Pons (tissue), 1 donor: ENCODE data around the gene FABP1.

Experiments
- DNase-seq: peaks from one replicate; pipeline ENCODE4 v3.0.0-alpha.2; 2016; ENCODE audit warnings: low spot score

The FABP1 gene

DNA sequence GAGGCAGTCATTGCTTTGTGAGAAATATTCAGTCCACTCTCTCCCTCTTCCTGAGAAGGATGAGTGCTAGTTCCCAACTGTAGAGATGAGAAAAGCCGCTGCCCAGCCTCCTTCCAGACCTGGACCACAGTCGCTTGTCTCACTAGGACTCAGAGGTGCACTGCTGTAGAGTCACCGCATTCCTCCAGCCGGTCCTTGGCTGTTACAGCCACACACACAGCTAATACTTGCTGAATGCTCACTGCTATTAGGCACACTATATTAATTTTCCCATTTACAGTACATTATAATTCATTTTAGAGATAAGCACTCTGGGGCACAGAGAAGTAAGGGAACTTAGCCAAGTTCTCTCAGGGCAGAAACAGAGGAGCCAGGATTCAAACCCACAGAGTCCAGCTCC is 10.0 kb upstream of the FABP1 start:
- no peak for DNase-seq

DNA sequence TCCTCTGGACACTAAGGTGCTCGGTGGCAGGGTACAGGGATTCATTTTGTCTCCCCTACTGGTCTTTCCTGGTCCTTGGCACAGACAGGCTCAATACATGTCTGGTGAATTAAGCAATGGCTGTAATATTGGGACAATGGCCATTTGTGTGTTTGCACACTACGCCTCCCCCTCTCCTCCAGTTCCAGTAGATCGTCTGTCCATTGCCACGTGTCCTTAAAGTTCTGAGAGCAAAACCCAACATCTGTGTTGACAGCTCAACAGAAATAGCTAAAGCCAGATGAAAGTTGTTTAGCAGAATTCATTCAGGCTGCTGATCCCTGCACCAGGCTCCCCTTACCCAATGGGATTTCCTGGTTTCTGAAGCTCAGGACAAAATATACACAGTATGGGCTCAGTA is 9.0 kb upstream of the FABP1 start:
- peak; percentile 82 for DNase-seq

DNA sequence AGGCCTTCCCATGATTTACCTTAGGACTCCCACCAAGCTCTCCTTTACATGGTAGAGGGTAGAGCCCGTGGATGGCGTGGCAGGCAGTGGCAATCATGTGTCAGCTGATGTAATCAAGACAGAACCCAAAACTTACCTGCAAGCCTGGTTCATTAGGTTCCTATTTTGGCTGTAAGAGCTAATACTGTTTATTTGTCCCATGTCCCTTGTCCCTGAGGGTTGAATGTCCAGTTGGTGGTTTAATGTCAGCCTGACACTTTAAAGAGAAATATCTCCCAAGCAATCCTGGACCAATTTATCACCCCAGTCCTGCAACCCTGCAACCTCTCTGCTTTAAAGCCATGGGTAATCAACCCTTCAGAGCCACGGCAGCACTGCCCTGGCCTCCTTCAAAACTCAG is 6.0 kb upstream of the FABP1 start:
- DNase-seq: no peak

DNA sequence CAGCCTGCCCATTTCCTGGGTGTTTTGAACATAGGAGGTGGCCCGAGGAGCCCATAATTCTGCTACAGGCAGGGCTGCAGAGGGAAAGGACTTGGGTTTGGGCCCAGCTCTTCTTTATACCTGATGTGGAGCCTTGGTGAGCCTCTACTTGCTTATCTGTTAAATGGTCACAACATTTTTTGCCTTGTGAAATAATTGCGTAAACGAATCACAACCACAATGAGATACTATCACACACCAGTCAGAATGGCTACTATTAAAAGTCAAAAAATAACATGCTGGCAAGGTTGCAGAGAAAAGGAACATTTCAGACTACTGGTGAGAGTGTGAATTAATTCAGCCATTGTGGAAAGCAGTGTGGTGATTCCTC is 4.1 kb upstream of the FABP1 start:
- DNase-seq: no peak

DNA sequence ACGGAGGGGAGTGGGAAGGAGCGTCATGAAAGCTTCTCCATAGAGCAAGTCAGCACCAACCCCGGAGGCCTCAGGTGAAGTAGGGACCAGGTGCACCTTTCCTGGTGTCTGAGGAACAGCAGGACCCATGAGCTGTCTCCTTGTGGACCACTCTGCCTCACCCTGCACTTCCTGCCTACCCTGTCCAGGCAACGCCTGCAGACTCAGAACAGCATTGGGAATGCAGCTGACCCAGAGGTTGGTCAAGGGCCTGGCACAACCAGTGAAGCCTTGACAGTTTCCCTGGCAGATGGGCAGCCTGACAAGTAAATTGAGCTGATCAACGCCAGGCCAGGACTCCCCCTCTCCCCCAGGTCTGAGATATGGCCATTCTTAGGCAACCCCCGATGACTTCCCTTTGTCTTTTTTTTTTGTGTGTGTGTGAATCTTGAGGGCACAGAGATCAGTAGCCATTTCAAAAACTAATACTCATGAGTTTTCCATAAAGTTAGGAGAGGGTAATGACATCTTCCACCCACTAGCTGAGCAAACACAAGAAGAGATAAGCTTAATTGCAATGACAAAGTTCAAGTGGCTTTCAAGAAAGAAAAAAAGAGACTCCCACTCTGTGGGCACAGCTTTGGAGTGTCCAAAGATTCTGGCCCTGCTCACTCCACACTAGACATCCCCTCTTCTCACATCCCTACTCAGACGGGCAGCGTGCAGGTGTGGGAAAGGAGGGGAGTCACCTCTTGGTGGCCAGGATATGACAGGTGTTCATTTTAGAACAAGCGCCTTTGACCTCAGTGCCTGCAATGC is 3.5 kb upstream of the FABP1 start:
- DNase-seq: no peak

DNA sequence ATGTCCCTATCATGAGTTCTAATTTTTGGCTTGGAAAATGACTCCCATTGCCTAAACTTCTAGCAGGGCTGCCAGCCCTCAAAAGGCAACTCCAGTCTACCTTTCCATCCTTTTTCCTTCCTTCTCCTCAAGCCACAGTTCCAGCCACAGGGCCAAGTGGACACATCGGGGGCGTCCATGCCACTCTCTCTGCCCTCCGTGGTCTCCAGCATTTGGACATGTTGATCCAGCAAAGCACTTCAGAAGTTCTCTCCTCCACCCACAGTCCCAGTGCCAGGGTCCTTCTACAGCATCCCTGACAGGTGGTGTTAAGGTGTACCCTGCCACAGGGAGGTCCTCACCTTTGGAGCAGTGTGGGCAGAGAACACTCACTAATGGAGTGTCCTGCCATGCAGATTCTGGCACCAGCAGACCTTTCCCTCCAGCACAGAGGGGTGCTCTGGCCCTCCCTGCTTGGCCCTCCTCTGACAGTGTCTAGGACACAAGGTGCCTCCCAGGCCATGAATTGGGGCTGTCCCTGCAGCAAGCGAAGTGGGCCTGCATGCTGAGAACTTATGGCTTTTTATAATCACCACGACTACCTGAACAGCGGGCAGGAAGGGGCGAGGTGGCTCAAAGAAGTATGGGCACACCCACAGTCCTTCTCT is 1.6 kb upstream of the FABP1 start:
- no peak for DNase-seq

DNA sequence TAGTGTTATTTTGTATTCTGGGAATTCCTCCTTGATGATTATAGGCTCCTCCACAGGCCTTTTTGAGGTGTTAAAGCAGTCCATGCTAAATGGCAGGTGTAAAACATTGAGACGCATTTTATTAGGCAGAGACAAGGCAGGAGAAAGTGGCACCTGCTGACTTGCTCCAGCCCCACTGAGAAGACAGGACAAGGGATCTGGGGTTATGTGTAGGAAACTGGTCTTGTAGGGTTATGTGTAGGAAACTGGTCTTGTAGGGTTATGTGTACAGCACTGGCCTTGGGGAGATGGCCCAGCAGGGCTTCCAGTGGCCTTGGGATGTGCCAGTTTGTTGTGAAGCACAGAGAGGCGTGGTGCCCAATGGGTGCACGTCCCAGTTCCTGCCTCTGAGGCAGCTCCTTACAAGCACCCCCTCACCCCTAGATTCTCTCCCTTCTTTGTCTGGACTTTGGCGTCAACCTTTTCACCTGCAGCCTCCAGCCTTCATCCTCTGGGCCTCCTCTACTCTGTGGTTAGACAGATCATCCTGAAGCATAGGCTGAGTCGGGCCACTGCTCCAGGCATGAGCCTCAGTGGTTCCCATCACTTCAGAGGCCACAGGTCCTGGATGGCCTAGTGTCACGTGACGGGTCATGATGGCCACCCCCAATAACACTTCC is 921 bp upstream of the FABP1 start:
- no peak for DNase-seq

DNA sequence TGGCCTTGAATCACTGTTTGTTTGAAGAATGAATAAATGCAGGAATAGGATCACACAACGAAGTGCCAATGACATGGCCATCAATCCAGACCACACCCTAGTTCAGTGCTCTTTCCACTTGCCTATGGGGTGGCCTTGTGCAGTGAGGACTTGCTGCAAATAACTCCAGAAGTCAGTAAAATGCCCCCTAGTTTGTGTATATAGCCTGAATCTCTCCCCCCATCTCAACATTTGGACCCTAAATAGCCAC is 299 bp downstream of the FABP1 start:
- DNase-seq: no peak

DNA sequence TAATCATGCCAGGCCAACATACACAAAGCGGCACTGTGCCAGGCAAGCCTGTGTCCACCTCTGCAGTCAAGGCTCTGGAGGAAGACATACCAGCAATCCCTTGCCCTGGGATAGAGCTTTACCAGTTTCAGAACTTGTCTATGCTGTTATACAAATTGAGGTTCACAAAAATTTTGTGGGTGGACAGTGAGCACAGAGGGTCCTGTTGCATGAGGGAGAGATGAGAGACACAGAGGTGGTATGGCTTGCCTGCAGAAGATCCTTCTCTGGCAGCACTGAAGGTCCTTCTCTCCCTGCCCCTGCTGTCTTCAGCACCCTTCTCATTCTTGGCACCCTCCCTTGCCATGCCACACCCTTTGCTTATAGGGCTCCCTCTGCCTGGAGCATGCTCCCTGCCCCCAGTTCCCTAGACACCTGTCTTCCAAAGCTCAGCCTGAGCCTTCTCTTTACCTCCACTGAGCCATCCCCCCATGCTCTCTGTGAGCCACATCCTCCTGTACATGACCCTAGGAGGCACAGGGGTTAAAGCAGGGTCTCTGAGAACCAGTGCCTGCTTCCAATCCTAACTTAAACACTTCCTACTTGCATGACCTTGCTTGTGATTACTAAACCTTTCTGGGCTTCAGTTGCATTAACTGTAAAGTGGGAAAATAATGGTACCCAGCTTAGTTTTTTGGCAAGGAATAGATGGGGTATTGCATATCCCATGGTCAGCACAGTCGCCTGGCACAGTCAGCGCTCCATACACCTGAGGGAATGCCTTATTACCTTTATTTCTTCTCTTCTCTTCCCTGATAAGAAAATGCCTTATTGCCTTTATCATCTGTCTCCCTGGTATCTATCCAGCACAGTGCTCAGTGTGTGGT is 857 bp downstream of the FABP1 start:
- no peak for DNase-seq

DNA sequence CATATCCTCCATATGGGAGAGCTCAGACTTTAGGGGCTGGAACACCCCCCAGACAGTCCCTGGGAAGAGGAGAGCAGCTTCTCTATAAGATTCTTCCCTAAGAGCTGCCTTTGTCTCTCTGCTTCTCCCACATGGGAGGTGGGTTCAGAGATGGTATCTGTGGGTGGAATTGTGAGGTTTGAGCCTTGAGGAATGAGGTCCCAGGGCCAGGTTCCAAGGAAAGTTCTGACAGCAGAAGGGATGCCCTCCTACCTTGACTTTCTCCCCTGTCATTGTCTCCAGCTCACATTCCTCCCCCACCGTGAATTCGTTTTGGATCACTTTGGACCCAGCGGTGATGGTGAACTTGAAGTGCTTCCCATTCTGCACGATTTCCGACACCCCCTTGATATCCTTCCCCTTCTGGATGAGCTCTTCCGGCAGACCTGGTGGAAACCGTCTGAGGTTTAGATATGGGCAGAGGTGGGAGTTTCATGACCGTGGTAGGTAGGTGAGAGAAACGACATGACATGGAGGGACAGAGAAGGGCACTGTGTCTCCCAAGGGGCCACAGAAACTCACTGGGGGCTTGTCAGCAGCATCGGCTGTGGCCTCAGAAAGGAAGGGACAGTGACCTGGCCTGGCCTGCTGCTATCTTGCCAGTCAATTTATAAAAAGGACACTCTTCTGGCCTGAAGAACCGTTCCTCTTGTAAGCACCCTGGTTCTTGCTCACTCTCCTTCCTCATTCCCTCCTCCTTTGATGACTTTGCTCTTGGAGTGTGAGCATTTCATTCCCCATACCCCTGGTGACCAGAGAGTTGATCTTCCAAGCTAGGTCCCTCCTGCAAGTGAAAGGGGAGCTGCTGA is 1.7 kb downstream of the FABP1 start:
- DNase-seq: no peak

DNA sequence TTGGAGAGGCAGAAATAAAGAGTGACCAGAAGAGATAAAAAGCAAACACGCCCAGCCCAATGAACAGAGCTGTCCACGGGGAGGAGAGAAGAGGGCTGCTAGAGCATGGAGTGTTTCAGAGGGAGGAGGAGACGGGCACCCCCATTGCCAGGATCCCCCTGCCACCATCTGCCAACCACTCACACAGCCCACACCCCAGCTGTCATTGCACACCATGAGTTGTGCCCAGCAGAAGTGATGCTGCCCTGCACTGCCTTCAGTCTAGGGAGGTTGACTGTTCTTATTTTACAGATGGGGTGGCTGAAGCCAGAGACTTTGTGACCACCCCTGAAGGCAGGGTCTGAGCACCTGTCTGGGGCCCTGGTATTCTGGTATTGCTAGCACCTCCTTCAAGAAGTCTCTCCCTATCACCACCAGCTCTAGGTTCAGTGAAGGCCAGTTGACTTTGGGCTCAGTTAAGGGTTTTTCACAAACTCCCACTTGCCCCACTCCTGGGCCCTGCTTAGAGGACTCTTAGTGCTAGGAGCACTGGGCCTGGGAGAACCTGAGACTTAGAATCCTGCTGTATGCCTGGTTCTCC is 2.4 kb downstream of the FABP1 start:
- no peak for DNase-seq

DNA sequence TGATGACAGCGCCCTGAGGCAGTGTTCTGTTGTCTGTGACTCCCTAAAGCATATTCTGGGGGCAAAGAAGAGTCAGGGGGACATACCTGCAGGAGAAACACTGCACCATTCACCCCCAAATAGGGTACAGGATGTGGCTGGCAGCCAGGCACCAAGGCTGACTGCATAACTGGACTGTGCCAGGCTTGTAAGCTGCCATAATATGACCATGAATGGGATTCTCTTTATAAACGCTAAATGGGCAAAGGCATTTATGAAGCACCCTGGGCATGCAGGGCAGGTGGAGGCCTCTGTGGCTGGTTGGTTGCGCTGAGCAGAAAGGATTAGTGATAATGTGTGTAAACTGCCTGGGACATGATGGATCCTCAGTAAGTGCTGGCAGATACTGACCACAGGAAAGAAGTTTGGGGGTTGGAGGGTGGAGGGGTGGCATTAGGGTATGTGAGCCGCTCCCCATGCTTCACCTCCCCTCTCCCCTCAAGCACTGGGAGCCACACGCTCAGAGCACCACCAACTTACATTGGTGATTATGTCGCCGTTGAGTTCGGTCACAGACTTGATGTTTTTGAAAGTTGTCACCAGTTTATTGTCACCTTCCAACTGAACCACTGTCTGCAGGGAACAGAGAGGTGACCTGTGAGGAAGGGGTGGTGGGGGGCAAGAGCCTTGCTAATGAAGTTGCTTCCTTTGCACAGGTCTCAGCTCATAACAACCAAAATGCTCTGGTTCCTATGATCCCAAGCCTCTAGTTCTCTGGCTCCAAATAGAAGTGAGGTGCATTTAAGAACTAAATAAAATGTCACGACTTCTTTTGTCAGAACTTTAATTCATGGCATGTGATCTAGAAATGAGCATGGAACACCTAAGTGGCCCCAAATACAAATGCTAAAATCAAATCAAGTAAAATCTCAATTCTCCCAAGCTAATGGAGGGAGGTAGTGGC is 3.6 kb downstream of the FABP1 start:
- DNase-seq: no peak

DNA sequence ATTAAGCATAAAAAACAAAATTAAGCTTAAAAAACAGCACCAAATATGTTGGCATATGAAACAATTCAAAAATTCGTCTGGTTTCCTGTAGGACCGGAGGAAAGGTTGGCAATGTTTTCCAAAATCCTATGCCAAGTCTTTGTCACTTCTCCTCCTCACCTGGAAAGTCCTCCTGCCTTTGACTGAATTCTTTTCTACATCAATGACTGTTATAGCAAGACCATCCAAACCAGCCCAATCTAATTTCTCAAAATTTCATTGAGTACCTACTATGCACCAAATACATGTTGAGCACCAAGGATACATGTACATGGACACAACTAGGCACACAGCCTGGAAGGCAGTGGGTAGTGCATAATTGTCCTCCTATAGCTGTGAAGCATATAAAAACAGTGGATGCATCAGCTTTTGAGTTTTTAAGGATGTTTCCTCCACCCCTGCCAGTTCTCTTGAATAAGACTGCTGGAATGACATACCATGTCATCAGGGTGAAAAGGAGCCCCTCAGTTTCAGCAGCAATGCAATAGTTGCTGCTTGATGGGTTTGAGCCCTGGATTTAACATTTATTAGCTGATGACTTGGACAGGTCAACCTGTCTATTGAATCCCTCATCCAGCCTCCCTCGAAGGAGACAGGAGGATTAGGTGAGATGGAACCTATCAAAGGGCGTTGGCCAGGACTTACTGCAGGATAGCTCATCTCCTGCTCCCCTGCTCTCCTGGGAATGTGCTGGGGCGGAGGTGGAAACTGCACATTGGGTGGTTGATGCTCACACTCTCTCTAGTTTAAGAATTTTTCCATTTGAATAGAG is 4.5 kb downstream of the FABP1 start:
- no peak for DNase-seq

DNA sequence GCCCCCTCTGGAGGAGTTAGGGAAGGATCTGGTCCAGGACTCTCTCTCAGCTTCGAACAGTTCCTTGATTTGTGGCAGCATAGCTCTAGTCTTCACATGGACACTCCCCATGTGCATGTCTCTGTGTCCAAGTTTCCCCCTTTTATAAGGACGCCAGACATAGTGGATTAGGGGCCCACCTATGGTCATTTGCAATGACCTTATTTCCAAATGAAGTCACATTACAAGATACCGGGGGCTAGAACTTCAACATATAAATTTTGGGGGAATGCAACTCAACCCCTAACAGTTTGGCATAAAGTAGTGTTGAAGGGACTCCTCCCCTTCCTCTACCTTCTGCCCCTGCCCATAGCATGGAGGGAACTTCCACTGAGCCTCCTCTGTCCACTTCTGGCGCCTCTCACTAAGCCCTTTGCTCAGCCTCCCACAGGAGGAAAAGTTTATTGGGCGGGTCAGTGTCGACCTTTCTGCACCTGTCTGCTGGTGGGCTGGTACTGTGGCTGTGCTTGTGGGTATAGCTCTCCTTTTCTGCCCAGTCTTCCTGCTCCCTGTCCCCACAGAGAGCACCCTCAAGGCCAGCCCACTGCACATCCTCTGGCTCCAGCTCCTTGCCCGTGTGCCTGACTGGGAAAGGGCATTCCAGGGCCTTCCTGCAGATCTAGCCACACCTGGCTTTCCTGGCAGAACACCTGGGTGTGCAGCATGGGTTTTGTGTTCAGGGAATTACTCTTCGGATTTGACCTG is 5.5 kb downstream of the FABP1 start:
- no peak for DNase-seq

DNA sequence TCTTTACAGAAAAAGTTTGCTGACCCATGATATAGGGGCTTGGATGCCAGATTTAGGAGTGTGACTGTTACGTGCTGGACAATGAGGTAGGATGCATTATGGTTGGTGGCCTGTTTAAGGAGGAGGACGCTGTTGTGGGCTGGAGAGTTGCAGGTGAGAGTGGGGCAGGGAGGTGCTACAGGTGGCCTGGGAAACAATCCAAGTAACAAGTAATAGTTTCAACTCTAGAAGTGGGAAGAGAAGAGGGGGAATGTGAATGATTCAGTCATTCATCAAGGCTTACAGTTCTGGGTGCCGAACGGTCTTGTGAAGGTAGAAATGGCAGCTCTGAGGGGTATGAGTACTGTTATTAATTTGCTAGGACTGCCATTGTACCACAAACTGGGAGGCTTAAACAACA is 6.2 kb downstream of the FABP1 start:
- no peak for DNase-seq

DNA sequence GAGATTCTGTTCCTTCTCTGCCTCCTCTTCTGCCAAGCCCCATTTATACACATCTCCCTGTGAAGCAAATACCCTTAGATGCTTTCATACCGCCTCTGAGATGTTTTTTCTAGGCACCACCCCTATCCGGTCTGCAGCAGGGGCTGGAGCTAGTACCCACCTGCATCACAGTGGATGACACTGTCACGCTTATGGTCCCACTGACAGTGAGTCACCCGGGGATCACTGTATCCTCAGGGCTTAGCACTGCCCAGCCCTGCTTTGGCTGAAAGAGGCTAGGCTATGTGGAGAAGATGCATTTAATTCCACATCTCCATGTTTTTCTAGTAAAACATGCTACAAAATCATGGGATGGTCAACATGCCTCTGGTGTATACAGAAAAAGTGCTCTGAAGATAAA is 9.9 kb downstream of the FABP1 start:
- no peak for DNase-seq

DNA sequence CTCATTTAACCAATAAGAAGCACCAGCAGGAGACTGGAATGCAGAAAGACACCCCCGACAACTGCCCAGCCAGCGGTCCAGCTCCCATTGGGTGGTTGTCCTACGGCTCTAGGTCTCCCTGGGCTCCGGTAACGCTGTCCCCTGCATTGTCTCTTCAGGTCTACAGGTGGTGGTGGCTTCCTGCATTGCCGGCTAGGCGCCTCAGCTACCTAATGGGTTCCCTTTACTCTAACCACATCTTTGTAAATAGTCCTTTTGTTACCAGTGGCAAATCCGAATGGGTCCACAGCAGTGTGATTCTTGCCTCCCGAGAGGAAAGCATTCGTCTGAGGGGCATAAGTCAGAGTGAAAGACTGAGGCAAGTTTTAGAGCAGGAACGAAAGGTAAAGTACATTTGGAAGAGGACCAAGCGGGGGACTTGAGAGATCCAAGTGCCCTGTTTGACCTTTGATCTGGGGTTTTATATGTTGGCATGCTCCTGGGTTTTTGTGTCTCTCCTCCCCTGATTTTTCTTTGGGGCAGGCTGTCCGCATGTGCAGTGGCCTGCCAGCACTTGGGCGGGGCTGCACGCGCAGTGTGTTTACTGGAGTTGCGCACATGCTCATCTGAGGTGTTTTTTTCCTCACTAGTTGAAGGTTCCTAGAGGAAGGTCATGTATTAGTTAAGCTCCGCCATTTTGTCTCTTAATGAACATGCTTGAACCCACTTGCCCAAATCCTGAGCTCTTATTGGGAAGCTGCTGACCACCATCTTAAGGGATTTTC is 11.0 kb downstream of the FABP1 start:
- DNase-seq: no peak
